ENCODE data around the gene SLC11A2. TPM values are rescaled to one million over a fixed set of nuclear protein-coding genes. Genes with fewer than 3 reads are reported as not detected.

The SLC11A2 gene
- total RNA-seq, 1 experiment from 2014 or later: 38.7 TPM

DNA sequence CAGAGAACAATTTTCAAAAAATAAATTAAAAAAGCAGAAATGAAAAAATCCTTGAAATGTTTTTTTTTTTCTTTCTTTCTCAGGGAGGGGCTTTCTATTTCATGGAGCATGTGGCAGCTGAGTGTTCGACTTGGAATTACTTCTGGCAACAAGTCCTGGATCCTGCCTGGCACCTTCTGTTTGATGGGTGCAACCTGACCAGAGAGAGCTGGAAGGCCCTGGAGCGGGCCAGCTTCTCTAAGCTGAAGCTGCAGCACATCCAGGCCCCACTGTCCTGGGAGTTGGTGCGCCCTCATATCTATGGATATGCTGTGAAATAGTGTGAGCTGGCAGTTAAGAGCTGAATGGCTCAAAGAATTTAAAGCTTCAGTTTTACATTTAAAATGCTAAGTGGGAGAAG is 96.4 kb downstream of the SLC11A2 start:
- BruUV-seq (replicated peaks): no TSS peak
- H3K4me2 ChIP-seq (ENCODE audit: low read length): no peak overlapping the region
- ATAC-seq: no peak
- no peak overlapping the region for H3K27ac ChIP-seq (ENCODE audit: low read depth, low read length)
- H3K27me3 ChIP-seq (ENCODE audit: insufficient read depth, low read length): no peaks in the 10 kb centered on the region
- H3K4me1 ChIP-seq (ENCODE audit: control insufficient read depth in 1 of 2, insufficient read depth in 2 of 2, low read length in 2 of 2): peaks cover 5 to 6% of the 10 kb centered on the region in 2 experiments; a peak in 3 of 4 replicates
- ChIA-PET RAD21 (ENCODE audit: low non-redundant PET in 1 of 2, low total read pairs in 2 of 2, uncharacterized antibody in 2 of 2, unreplicated experiment in 2 of 2) (no interaction called here), POLR2A (interaction anchor here (0.7 kb wide), 1 partner anchor 149 kb away, joined by 3 read pairs; no protein-coding TSS in a partner anchor), CTCF (no interaction called here)
- H3K9me3 ChIP-seq (ENCODE audit: control insufficient read depth in 1 of 2, insufficient read depth in 1 of 2, low read depth in 1 of 2, low read length in 2 of 2): no peaks in the 10 kb centered on the region
- TF ChIP-seq, protein P1, sequence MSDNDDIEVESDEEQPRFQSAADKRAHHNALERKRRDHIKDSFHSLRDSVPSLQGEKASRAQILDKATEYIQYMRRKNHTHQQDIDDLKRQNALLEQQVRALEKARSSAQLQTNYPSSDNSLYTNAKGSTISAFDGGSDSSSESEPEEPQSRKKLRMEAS (IDR thresholded peaks at IDR 0.05): no peak
- TF ChIP-seq EGR1 (IDR thresholded peaks at IDR 0.05; ENCODE audit: low read depth) (no peak), POLR2AphosphoS5 (IDR thresholded peaks at IDR 0.05; ENCODE audit: low read depth, low read length) (no peak), RAD21 (IDR thresholded peaks at IDR 0.05; ENCODE audit: low read depth) (no peak)
- intact Hi-C loops (cut with micrococcal nuclease): no loop called here
- no peaks in the 10 kb centered on the region for H3K79me2 ChIP-seq (ENCODE audit: insufficient read depth, low read length)
- no peaks in the 10 kb centered on the region for H3K36me3 ChIP-seq (ENCODE audit: control insufficient read depth in 1 of 2, insufficient read depth in 2 of 2, low read length in 2 of 2)
- no peak overlapping the region for H2AFZ ChIP-seq (ENCODE audit: low read depth, low read length, poor library complexity, severe bottlenecking)
- H4K20me1 ChIP-seq (ENCODE audit: insufficient read depth): no peaks in the 10 kb centered on the region
- no peak overlapping the region for H3K9ac ChIP-seq (ENCODE audit: low read length)
- no peak for DNase-seq (ENCODE audit: low read depth, low spot score)
- no peaks in the 10 kb centered on the region for H3K9me2 ChIP-seq (ENCODE audit: insufficient read depth)
- no peak overlapping the region for H3K4me3 ChIP-seq (replicated peaks in 1 of 2; ENCODE audit: low read depth in 1 of 2, low read length in 2 of 2)

Other genes starting within 250 kb of the SLC11A2 start
- gene TMPRSS12, start 183.5 kb downstream of the SLC11A2 start, total RNA-seq (2021; ENCODE audit: unreplicated experiment): not detected
- gene HIGD1C, start 73.8 kb downstream of the SLC11A2 start, total RNA-seq (2021; ENCODE audit: unreplicated experiment): not detected
- 70.8 TPM for gene LETMD1, start 21.9 kb upstream of the SLC11A2 start, total RNA-seq (2021; ENCODE audit: unreplicated experiment)
- gene CSRNP2, start 57.2 kb upstream of the SLC11A2 start, total RNA-seq (2021; ENCODE audit: unreplicated experiment): 19.0 TPM
- 31.6 TPM for gene TFCP2, start 146.8 kb upstream of the SLC11A2 start, total RNA-seq (2021; ENCODE audit: unreplicated experiment)
- gene POU6F1, start 191.7 kb upstream of the SLC11A2 start, total RNA-seq (2021; ENCODE audit: unreplicated experiment): 6.4 TPM
- 157 TPM for gene DAZAP2, start 212.4 kb upstream of the SLC11A2 start, total RNA-seq (2021; ENCODE audit: unreplicated experiment)
- gene SMAGP, start 244.0 kb upstream of the SLC11A2 start, total RNA-seq (2021; ENCODE audit: unreplicated experiment): 39.9 TPM